Stimulated activated CD8-positive, alpha-beta memory T cell treated with anti-CD3 and anti-CD28 coated beads, Interleukin-2, amount 100 ng/mL, for 48 hours (primary cell): ENCODE data around the gene CFAP61.

ENCODE experiments used
- DNase-seq, 2 donors: peaks; one replicate each; pipeline ENCODE4 v3.0.0-alpha.2; 2020; ENCODE audit warnings: low read depth in 2 of 2

Gene CFAP61

DNA sequence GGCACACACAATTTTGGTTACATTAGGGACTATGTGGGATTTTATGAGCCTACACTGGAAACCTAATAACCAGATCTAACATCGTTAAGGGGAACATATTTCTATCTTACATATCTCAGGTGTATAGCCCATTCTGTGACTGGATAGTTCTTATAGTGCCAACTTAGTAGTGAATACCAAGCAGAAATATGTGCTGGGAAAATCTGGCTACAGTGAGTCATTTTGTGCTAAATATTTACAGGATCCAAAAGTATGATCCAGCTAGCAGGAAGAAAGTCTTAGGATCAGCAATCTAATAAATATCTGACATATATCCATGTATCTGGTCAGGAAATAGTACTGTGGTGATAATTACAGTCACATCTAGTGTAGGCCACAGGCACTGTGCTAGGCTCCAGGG is 221.0 kb downstream of the CFAP61 start:
- no peak for DNase-seq

DNA sequence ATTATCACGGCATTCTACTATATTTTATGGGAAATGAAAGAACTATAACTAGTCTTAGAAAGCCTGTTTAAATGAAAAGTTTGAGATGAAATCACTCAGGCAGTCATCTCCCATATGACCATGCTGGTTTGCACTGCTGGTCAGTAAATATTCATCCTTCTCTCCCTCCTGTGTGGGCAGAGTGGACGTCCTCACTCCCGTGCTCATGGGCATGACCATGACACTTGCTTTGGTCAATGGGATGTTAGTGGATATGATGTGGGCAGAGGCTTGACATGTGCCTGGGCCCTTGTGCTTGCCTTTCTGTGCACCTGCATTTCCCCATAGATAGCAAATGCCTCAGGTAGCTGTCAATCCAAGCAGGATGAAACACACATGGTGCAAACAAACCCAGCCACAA is 222.5 kb downstream of the CFAP61 start:
- DNase-seq, result no peak

DNA sequence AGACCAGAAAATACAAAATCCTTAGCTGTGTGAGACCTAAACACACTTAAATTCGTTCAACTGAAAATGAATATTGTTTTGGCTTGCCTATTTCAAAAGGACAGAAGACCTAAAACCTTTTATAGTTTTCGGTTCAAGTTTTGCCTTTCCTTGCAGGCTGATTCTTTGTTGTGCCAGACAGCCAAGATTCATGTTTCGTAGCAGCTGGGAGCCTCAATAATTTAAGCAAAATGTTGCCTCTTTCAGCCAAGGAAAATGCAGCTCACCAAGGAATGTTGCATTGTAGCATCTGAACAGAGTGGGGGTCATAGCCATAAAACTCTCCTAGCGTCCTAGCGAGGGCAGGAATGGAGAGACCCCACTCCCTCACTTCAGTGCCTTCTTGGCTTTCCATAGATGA is 223.3 kb downstream of the CFAP61 start:
- DNase-seq, result no peak

DNA sequence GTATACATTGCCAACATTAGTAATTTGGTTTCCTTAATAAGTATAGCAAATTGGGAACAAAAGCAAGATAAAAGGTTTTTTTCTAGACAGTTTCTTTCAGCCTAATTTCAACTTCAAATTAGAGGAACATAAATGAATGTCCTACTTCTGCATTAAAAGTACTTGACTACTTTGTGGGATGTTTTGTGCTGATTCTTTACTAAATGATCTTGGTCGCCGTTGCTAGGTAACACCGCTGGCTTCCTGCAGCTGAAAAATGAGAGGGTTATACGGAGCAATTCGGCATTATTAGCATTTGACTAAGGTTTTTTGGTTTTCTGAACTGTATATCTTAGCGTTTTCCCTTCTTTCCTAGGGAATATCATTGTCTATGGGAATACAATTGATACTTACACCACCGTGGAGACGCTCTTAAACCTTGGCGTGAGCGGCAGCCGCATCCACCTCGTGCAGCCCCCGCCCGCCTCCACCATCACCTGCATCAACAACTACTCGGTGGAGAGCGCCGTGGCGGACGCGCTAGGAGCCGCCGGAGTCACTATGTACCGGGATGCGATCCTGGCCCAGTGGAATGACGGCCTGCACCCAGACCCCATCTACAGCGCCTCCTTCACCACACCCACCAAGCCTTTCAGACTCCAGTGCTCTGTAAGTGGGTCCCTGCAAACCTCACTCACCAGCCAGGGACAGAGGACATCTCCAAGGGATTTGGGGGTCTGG is 224.6 kb downstream of the CFAP61 start:
- no peak for DNase-seq

DNA sequence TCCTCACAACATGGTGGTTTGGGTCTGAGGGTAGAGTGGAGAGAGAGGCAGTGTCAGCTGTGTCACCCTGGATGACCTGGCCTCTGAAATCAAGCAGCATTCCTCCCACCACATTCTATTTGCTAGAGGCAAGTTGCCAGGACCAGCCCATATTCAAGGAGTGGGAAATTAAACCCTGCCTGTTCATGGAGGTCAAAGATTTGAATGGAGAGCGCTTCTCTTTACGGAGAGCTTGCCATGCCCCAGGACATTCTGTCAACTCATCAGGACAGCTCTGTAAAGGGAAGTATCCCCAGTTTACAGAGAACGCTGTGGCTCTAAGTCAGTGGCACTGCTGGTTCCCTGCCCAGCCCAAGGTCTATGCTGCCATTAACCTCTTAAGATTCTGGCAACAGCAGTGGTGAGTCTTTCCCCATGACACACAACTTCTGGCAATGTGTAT is 225.6 kb downstream of the CFAP61 start:
- no peak for DNase-seq

DNA sequence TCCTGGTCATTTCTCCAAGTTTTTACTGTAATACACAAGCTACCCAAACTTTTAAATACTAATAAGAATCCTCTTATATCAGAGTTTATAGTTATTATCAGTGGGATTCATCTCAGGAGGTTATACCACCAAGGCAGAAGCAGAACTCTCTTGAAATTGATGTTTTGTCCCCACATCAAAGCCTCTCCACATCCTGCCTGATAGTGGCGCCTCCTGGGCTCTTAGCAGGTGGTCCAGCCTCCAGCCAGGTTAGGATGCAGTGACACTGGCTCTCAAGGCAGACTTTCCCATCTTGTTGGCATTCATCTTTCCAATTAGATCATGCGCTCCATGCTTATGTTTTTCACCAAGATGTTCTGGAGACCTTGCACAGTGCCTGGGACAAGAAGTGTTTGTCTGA is 233.7 kb downstream of the CFAP61 start:
- DNase-seq, result no peak

DNA sequence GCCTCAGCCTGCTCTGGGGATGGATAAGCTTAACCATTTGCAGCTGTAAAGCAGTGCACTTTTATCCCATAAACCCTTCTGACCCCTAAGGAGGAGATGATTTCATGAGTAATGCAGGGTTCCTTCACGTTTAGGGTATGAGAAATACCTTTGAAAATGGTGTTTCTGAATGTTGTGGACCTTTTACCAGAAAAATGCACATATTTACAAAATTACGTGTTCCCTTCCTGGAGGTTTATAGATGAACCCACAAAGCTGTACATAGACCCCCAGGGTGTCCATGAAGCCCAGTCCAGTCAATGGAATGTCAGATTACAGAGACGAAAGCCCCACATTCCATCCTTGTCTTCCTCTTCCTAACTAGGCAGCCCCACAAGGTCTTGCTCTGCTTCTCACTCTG is 237.0 kb downstream of the CFAP61 start:
- DNase-seq, result no peak

DNA sequence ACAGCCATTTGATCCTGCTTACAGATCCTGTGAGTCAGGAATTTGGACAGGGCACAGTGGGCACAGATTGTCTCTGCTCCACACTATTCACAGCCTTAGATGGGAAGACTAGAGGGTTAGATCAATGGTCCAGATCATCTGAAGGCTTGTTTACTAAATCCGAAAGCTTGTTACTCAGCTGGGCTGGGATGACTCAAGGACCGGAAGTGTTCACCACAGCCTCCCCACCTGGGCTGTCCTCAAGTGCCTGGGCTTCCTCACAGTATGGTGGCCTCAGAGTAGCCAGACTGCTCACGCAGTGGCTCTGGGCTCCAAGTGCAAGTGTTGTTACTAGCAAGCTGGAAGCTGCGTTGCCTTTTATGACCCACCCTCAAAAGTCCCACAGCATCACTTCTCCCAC is 240.1 kb downstream of the CFAP61 start:
- no peak for DNase-seq

DNA sequence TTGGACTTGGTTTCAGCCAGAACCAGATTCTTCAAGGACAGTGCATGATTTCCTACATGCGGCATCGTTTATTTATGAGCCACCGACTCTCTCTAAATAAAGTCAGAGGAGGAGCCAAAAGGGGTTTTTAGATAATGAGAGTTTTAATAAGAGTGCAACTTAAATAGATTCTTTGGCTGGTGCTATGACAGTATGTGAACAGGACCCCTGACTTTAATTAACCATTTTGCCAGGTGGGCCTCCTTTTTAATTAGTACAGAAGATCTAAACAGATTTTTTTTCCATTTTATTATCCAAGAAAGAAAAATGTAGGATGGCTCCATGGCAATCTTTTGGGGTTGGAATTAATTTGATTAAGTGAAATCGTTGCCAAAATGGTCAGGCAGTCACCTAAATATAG is 240.8 kb downstream of the CFAP61 start:
- DNase-seq, result no peak

DNA sequence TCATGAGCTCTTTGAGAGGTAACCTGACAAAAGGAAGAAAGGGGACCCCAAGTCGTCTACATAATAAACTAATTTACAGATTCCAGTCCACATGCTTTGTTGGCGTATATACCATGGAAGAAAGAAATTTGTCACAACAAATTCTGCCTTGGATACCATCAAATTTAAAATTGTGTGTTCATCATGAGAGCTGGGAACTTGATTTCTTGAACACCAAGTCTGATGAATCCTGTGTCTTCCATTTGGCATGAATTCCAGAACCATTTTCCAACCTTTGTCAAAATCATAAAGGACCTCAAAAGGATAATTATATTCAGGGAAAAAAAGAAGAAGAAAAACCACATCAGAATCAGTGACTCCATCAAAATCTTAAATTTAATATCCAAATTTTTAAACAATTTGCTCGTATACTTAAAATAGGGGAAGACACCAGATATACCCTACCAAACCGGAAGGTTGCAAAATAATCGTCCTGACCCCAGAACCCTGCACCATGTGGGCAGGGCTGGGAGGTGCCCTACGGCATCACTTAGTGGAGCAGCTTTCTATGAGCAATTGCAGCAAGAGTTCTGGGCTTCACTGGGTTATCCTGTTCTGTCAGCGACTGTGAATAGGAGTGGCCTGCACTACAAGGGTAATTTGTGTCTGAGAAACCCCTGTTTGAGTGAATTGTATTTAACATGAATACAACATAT is 241.5 kb downstream of the CFAP61 start:
- no peak for DNase-seq

DNA sequence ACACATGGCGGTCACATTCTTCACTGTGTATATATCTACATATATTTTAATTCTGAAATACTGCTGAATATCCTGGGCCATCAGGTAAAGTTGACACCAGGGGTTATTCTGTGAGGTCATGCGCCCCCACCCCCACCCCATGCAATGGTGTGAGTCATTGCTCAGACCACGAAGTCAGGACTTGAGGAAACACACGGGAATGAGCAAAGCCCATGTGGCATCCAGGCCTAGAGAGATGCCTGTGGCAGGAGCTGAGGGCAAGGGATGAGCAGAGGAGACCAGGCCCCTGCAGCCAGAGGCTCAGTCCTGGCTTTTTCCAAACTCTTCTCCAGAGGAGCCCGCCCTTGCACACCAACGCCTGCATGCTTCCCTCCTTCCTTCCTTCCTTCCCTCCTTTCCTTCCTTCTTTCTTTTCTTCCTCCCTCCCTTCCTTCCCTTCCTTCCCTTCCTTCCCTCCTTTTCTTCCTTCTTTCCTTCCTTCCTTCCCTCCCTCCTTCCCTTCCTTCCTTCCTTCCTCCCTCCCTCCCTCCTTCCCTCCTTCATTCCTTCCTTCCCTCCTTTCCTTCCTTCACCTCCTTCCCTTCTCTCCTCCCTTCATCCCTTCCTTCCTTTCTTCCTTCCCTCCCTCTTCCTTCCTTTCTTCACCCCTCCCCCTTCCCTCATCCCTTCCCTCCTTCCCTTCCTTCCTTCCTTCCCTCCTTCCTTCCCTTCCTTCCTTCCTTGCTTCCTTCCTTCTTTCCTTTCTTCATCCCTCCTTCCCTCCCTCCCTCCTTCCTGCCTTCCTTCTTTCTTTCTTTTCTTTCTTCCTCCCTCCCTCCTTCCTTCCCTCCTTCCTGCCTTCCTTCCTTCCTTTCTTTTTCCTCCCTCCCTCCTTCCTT is 243.5 kb downstream of the CFAP61 start:
- no peak for DNase-seq

DNA sequence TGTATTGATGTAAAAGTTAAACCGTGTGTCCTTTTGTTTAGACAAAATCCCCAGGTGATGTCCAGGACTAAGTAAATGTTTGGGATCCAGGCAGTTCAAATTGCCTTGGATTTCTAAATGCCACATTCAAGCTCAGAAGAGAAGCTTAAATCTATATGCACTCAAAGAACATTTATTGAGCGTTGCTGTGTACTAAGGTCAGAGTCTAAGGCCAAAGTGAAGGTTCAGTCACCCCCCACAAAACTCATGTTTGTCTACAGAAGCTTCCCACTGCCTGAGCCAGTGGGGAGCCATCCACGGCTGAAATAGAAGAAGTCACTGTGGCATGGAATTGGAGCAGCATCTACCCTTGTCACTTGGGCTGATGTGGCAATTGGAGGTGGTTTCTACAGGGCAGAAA is 244.8 kb downstream of the CFAP61 start:
- no peak for DNase-seq

DNA sequence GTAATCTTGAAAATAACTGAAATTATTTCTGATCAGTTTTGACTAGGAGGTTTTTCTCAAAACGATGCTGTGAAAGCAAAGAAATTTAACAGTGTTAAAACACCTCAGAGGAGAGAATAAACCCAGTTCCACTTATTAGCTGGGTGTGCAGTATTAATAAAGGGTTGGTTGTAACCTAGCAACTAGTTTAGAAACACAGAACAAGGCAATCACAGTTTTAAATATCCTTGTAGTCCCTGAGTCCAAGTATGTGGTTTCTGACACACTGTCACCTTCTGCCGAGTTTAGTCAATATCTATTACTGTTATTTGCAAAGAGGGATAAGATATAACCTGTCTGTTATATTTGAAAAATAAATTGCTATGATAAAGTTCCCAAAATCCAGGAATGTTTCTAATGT is 245.4 kb downstream of the CFAP61 start:
- no peak for DNase-seq

DNA sequence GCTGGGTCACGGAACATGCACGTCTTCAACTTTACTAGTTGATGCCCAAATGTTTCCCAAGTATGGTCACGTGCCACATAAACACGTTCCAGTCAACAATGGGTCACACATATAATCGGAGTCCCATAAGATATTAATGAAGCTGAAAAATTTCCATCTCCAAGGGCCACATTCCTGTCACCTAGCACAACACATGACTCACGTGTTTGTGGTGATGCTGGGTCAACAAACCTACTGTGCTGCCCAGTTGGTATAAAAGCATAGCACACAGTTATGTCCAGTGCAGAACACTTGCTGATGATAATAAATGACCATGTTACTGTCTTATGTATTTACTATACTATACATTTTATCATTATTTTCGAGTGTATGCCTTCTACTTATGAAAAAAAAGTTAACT is 247.6 kb downstream of the CFAP61 start:
- DNase-seq, result no peak

DNA sequence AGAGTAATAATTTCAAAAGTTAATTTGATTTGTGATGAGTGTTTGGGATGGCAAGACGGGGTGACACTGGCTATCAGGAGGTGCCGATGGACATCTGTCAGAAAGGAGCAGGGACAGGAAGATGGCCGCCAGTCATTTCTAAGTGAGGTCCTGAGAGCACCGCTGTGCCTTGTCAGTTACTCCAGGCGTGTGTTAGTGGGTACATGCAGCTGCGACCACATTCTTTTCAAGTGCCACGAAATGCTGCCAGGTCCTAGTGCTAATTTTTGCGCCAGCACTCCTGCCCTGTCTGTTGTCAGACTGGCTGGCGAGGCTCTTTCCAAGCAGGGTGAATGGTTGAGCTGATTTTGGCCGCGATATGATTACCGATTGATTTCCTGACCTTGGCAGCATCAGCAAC is 251.0 kb downstream of the CFAP61 start:
- no peak for DNase-seq

DNA sequence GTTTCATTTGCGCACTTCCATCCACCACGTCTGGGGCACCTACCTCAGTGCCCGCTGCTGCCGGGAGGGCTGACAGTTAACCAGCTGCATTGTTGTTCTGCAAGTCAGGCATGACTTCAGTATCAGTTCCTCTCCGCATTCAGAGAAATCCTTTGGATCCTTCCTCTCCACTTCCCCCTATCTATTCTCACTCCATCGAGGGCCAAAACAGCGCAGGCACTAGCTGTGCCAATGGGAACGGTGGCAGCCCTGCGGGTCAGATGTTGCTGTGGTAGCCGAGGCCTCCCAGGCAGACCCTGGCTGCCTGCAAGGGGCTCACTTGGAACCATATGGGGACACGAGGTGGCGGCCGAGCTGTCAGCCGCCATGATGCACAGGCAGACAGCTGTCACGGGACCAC is 251.4 kb downstream of the CFAP61 start:
- DNase-seq, result no peak

DNA sequence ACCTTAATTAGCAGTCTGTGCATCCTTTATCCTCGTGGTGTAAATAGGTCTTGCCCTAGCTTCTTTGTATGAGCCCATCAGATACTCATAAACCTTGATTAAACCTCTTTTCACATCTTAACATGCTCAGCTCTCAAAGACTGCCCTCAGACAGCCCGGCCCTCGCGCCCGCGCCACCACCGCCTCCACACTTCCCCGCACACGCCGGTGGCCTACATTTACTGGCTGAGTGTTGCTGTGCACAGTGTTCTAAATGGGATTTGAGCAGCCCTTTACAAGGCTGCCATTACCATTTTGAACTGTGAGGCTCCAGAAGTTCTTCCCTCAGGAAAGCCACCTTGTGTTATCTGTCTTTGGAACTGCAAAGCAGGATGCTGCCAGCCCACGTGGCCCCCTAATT is 252.6 kb downstream of the CFAP61 start:
- no peak for DNase-seq

DNA sequence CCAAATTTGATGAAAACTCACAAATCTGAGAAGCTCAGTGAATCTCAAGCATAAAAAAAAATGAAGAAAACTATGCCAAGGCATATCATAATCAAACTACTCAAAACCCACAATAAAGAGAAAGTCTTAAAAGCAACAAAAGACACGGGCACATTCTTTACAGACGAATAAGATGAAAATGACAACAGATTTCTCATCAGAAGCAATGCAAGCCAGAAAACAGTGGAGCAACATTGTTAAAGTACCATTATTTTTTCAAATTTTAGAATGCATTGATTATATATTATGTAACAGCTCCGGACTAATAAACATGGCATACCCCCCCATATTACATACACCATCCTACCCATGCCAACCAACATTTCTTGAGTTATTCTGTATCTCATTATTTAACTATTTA is 260.2 kb downstream of the CFAP61 start:
- no peak for DNase-seq

DNA sequence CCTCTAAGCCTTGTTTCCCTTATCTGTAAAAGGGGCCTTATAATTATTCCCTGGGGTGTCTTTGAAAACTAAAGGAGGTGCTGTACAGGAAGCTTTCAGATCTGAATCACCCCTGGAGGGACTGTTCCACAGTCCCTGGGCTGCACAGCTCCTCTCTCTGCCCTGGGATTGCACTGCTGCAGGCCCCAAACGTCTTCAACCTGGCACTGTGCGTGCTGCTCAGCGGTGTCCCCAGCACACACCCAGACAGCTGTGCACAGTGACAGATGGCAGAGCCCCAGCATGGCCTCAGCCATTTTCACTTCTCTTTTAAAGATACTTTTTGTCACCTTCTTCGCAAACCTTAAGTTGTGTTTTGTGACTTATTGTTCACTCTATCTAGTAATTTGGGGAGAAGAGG is 264.9 kb downstream of the CFAP61 start:
- no peak for DNase-seq

DNA sequence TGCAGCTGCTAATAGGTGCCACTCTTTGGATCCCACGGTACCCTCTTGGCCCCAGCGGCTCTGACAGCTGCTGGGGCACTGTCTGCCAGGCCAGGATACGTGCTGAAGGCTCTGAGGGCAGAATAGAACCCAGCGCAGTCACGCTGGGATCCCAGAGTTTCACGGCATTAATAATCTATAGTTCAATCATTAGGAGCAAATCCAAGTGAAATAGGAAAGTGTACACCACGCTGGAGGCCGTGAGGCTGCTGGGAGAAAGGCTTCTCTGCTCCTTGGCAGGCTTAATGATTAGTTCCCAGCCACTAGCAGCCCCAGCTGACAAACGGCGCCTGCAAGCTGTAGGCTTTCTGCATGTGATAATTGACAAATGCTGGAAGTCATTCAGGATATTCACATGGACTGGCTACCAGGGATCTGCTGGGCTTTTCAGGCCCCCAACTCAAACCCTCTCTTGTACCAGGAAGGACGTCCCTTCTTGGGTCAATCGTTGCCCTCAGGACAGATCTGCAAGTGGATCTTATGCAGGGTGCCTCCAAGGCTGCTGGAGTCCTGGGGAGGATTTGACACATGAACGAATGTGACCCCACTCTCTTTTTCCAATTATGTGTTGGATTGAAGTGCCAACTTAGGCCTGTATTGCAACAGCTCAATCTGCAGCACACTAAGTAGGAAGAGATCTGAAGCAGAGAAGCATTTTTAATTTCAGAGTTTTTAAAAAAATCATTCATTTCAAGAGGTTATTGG is 265.5 kb downstream of the CFAP61 start:
- no peak for DNase-seq

DNA sequence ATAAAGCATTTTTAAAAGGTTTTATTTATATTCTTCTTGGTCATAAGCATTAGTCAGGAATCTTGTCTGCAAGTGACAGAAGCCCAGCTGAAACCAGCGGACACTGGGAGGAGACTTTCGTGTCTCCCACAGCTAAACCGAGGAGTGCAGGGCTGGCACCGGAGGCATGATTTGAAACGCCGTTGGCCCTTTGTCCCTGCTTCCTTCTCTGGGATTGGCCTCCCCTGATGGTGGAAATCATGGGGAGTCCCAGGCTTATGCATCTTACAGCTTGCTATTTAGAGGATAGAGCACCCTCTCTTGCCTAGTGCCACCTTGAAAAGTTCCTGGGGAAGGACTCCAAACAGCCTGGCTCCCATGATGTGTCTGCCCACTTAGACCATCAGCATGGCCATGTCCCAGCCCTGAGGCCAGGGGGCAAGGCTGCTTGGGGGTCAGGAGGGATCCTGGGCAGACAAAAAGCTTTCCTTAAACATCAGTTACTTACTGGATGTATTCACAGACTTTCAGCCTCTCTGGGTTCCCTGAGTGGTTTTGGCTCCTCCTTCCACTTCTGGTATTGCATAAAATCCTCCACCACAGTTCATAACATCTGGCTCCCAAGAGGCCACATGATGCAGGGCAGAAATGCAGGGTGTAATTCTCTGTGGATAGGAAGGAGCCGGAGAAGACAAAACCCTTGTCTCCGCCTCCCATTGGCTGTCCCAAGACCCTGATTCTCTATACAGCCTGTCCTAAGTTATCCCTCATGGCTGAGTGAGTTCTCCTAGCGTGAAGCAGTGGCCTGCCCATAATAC is 266.2 kb downstream of the CFAP61 start:
- DNase-seq, result no peak
